Astrocyte of the spinal cord (primary cell): ENCODE data around the gene ABHD16A.

Experiments
- DNase-seq: peaks from one replicate; pipeline ENCODE4 v3.0.0; 2011; ENCODE audit warnings: low read depth, low spot score
- H3K4me3 ChIP-seq: 2 replicates; pipeline ENCODE4 v1.5.1; 2011; ENCODE audit warnings: low read depth, mild to moderate bottlenecking, low read length, moderate library complexity
- CTCF ChIP-seq: IDR thresholded peaks from 2 replicates; pipeline ENCODE4 v1.5.1; 2012; ENCODE audit warnings: low read depth, mild to moderate bottlenecking, low read length, inconsistent platforms
- in situ Hi-C: cut with HindIII; loops from 2 replicates; pipeline ENCODE4 v1.10.0; 2017; ENCODE audit warnings: low sequenced_read_pairs

ABHD16A gene

GRCh38 chr6:31741815-31742214 lies 38.7 kb upstream of the ABHD16A start:
- TF ChIP-seq CTCF, result no peak
- H3K4me3 ChIP-seq, result no peak overlapping the region
- DNase-seq, result no peak
- in situ Hi-C loops, result no loop called here

GRCh38 chr6:31740397-31741223 lies 37.5 kb upstream of the ABHD16A start:
- TF ChIP-seq CTCF, result no peak
- no peak for DNase-seq
- in situ Hi-C loops, result no loop called here
- peak overlapping the region; percentile 82 for H3K4me3 ChIP-seq

GRCh38 chr6:31739639-31740396 lies 36.7 kb upstream of the ABHD16A start, which contains the start of gene MSH5:
Gene MSH5 (plus strand): TSS chr6:31740005. CDS start chr6:31740467, 462 bp downstream.
- peak within 1 kb of the TSS; percentile 82 for H3K4me3 ChIP-seq

GRCh38 chr6:31737991-31738979 lies 35.2 kb upstream of the ABHD16A start:
- peak; percentile 33 for TF ChIP-seq CTCF
- DNase-seq, result peak; percentile 91
- in situ Hi-C loops, result no loop called here
- peak overlapping the region; percentile 12 for H3K4me3 ChIP-seq

More at GRCh38 chr6:31739639-31740396, 36.7 kb upstream of the ABHD16A start, which contains the start of gene MSH5:
- in situ Hi-C loops, result no loop called here
- DNase-seq, result peak; percentile 99
- no peak for TF ChIP-seq CTCF

GRCh38 chr6:31737315-31737990 lies 34.3 kb upstream of the ABHD16A start:
- in situ Hi-C loops, result no loop called here
- TF ChIP-seq CTCF, result no peak
- no peak for DNase-seq
- H3K4me3 ChIP-seq, result no peak overlapping the region
